GOT3 (cell line): ENCODE data around the gene HOATZ.

ENCODE experiments used
- DNase-seq: peaks from one replicate; lab custom pipeline; 2025; ENCODE audit warnings: mixed read lengths; lab: John Stamatoyannopoulos, UW

Gene HOATZ

GRCh38 chr11:111581341-111581740 is 66.8 kb downstream of the HOATZ start:
- DNase-seq = no peak

GRCh38 chr11:111582163-111582562 is 67.6 kb downstream of the HOATZ start:
- no peak for DNase-seq

GRCh38 chr11:111582881-111583280 is 68.3 kb downstream of the HOATZ start:
- no peak for DNase-seq

- DNase-seq = no peak
These were observed 70.8 kb downstream of the HOATZ start for GRCh38 chr11:111585371-111585770.

GRCh38 chr11:111586388-111586831 is 71.8 kb downstream of the HOATZ start:
- DNase-seq = no peak
